BLaER1 treated with 17β-estradiol and CSF1 and Interleukin-3, amounts not matched to agents 10 nM and 100 nM (cell line): ENCODE measurements around the gene MIB1.

Experiments
- H3K27ac ChIP-seq, 11 experiments: shearing (Covaris generic); formaldehyde crosslinking; 2 replicates each; pipeline ENCODE4 v1.8.1; 2022
- H3K27me3 ChIP-seq, 11 experiments: shearing (Covaris generic); formaldehyde crosslinking; 2 replicates each; pipeline ENCODE4 v1.8.1; 2022
- H3K36me3 ChIP-seq, 11 experiments: shearing (Covaris generic); formaldehyde crosslinking; 2 replicates each; pipeline ENCODE4 v1.8.1; 2022
- H3K4me1 ChIP-seq, 10 experiments: shearing (Covaris generic); formaldehyde crosslinking; 2 replicates each; pipeline ENCODE4 v1.8.1; 2022
- H3K4me2 ChIP-seq, 11 experiments: shearing (Covaris generic); formaldehyde crosslinking; 2 replicates each; pipeline ENCODE4 v1.8.1; 2022
- H3K4me3 ChIP-seq, 10 experiments: shearing (Covaris generic); formaldehyde crosslinking; 2 replicates each; pipeline ENCODE4 v1.8.1; 2022
- H3K9ac ChIP-seq, 11 experiments: shearing (Covaris generic); formaldehyde crosslinking; 2 replicates each; pipeline ENCODE4 v1.8.1; 2022
- H3K9me3 ChIP-seq, 11 experiments: shearing (Covaris generic); formaldehyde crosslinking; replicated peaks in 1 of 11; 2 replicates each; pipeline ENCODE4 v1.8.1; 2022
- H4K20me1 ChIP-seq, 11 experiments: shearing (Covaris generic); formaldehyde crosslinking; 2 replicates each; pipeline ENCODE4 v1.8.1; 2022
- Cebpa-rat ChIP-seq, 11 experiments: shearing (Covaris generic); IDR thresholded peaks; 2 replicates each; pipeline ENCODE4 v1.8.1; 2022

The MIB1 gene

DNA sequence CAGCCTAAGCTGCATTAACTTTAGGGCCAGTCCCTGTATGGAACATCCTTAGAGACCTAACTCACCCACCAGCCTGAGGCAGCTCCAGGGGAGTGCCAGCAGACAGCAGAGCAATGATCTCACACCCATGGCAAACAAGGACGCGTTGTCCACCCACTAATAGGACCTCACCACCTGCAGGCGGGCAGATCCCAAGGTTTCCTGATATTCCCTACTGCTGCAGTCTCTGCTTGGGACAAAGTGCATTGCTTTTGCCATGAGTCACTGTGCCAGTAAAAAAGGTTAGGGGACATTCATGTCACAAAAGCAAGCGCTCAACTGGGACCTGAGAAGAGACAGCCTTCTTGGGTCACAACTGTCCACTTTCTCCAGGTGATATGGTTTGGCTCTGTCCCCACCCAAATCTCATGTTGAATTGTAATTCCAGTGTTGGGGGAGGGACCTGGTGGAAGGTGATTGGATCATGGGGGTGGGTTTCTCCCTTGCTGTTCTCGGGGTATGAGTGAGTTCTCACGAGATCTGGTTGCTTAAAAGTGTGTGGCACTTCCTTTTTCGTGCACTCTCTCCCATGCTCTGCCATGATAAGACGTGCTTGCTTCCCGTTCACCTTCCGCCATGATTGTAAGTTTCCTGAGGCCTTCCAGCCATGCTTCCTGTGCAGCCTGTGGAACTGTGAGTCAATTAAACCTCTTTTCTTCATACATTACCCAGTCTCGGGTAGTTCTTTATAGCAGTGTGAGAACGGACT lies 160.2 kb downstream of the MIB1 start:
- no peaks in the 10 kb centered on the region for H3K9me3 ChIP-seq
- H3K4me1 ChIP-seq: no peaks in the 10 kb centered on the region
- TF ChIP-seq Cebpa-rat (IDR thresholded peaks at IDR 0.05): no peak
- H3K27ac ChIP-seq: no peak overlapping the region
- no peak overlapping the region for H3K4me3 ChIP-seq
- H3K27me3 ChIP-seq: no peaks in the 10 kb centered on the region
- no peak overlapping the region for H3K4me2 ChIP-seq
- H3K9ac ChIP-seq: no peak overlapping the region
- H3K36me3 ChIP-seq: no peaks in the 10 kb centered on the region
- no peaks in the 10 kb centered on the region for H4K20me1 ChIP-seq

- Histone ChIP-seq H3K27me3 (no peaks in the 10 kb centered on the region), H3K4me1 (no peaks in the 10 kb centered on the region), H3K36me3 (no peaks in the 10 kb centered on the region), H3K27ac (no peak overlapping the region), H3K9me3 (no peaks in the 10 kb centered on the region), H3K4me3 (no peak overlapping the region), H4K20me1 (no peaks in the 10 kb centered on the region), H3K4me2 (no peak overlapping the region), H3K9ac (no peak overlapping the region)
- no peak for TF ChIP-seq Cebpa-rat (IDR thresholded peaks at IDR 0.05)
These were observed 160.9 kb downstream of the MIB1 start for GRCh38 chr18:21901423-21901945.

GRCh38 chr18:21903709-21904108 lies 163.1 kb downstream of the MIB1 start:
- H3K4me3 ChIP-seq: no peak overlapping the region
- no peak overlapping the region for H3K4me2 ChIP-seq
- H3K9me3 ChIP-seq: no peaks in the 10 kb centered on the region
- no peaks in the 10 kb centered on the region for H3K27me3 ChIP-seq
- H4K20me1 ChIP-seq: no peaks in the 10 kb centered on the region
- no peaks in the 10 kb centered on the region for H3K4me1 ChIP-seq
- no peak overlapping the region for H3K9ac ChIP-seq
- no peaks in the 10 kb centered on the region for H3K36me3 ChIP-seq
- no peak for TF ChIP-seq Cebpa-rat (IDR thresholded peaks at IDR 0.05)
- no peak overlapping the region for H3K27ac ChIP-seq

DNA sequence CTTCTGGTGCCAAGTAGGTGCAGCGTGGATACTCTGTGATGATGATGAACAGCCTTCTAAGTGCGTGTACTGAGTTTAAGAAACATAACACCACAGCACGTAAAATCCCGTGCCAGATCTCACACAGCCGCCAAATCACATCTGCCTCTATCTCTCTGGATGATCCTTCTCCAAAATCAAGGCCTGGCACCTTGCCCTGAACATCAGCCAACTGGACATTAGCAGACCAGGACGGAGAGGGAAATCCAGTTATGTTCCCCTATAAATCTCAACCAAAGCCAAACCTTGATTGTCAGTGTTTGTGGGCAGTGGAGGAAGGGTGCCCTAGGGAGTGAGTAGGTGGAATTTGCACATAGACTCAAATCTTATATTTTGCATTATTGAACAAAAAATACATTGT lies 164.3 kb downstream of the MIB1 start:
- H3K9me3 ChIP-seq: no peaks in the 10 kb centered on the region
- H3K4me1 ChIP-seq: no peaks in the 10 kb centered on the region
- no peaks in the 10 kb centered on the region for H3K36me3 ChIP-seq
- H3K9ac ChIP-seq: no peak overlapping the region
- no peak for TF ChIP-seq Cebpa-rat (IDR thresholded peaks at IDR 0.05)
- no peaks in the 10 kb centered on the region for H4K20me1 ChIP-seq
- no peak overlapping the region for H3K4me3 ChIP-seq
- H3K4me2 ChIP-seq: no peak overlapping the region
- H3K27ac ChIP-seq: no peak overlapping the region
- no peaks in the 10 kb centered on the region for H3K27me3 ChIP-seq

GRCh38 chr18:21907451-21907850 lies 166.9 kb downstream of the MIB1 start:
- Histone ChIP-seq H3K4me3 (no peak overlapping the region), H3K4me1 (no peaks in the 10 kb centered on the region), H3K27ac (no peak overlapping the region), H3K27me3 (no peaks in the 10 kb centered on the region), H3K9ac (no peak overlapping the region), H3K9me3 (no peaks in the 10 kb centered on the region), H3K4me2 (no peak overlapping the region), H4K20me1 (no peaks in the 10 kb centered on the region), H3K36me3 (no peaks in the 10 kb centered on the region)
- no peak for TF ChIP-seq Cebpa-rat (IDR thresholded peaks at IDR 0.05)

GRCh38 chr18:21908711-21909110 lies 168.1 kb downstream of the MIB1 start:
- Histone ChIP-seq H3K4me1 (no peaks in the 10 kb centered on the region), H3K4me2 (no peak overlapping the region), H3K9ac (no peak overlapping the region), H3K27me3 (no peaks in the 10 kb centered on the region), H3K36me3 (no peaks in the 10 kb centered on the region), H3K9me3 (no peaks in the 10 kb centered on the region), H3K27ac (no peak overlapping the region), H4K20me1 (no peaks in the 10 kb centered on the region), H3K4me3 (no peak overlapping the region)
- TF ChIP-seq Cebpa-rat (IDR thresholded peaks at IDR 0.05): no peak

GRCh38 chr18:21910906-21911305 lies 170.3 kb downstream of the MIB1 start:
- Histone ChIP-seq H3K27ac (no peak overlapping the region), H3K4me2 (no peak overlapping the region), H3K4me3 (no peak overlapping the region), H3K4me1 (no peaks in the 10 kb centered on the region), H3K9ac (no peak overlapping the region), H3K36me3 (no peaks in the 10 kb centered on the region), H3K27me3 (no peaks in the 10 kb centered on the region), H3K9me3 (no peaks in the 10 kb centered on the region), H4K20me1 (no peaks in the 10 kb centered on the region)
- no peak for TF ChIP-seq Cebpa-rat (IDR thresholded peaks at IDR 0.05)

DNA sequence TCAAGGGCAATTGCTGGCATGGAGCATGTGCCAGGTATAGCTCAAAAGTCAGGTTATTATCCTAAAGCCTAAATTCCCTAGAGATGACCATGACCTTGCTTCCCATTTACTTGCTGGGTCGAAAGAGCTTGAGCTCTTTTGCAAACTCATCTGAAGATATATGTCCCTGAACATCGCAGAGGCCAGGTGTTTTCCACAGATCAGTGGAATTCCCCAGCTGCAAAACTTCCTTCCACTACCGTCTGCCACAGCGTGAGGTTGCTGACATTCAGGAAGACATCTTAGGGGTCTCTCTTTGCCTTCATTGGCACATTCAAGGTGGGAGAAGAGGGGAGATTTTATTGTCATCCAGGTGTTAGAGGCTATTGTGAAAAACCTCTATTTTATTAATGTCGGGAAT lies 171.0 kb downstream of the MIB1 start:
- Histone ChIP-seq H3K4me3 (no peak overlapping the region), H3K27me3 (no peaks in the 10 kb centered on the region), H4K20me1 (no peaks in the 10 kb centered on the region), H3K9ac (no peak overlapping the region), H3K36me3 (no peaks in the 10 kb centered on the region), H3K4me1 (no peaks in the 10 kb centered on the region), H3K9me3 (no peaks in the 10 kb centered on the region), H3K4me2 (no peak overlapping the region), H3K27ac (no peak overlapping the region)
- no peak for TF ChIP-seq Cebpa-rat (IDR thresholded peaks at IDR 0.05)

- no peak overlapping the region for H3K27ac ChIP-seq
- H3K27me3 ChIP-seq: no peaks in the 10 kb centered on the region
- peaks cover 0 to 4% (median 0%) of the 10 kb centered on the region in 11 experiments; a peak in 1 of 22 replicates for H3K9me3 ChIP-seq
- no peak overlapping the region for H3K9ac ChIP-seq
- H3K4me3 ChIP-seq: no peak overlapping the region
- H3K4me1 ChIP-seq: no peaks in the 10 kb centered on the region
- TF ChIP-seq Cebpa-rat (IDR thresholded peaks at IDR 0.05): no peak
- H3K36me3 ChIP-seq: no peaks in the 10 kb centered on the region
- no peak overlapping the region for H3K4me2 ChIP-seq
- H4K20me1 ChIP-seq: no peaks in the 10 kb centered on the region
These were observed 172.0 kb downstream of the MIB1 start for GRCh38 chr18:21912339-21913239.
